Activated CD8-positive, alpha-beta T cell treated with anti-CD3 and anti-CD28 coated beads for 36 hours (primary cell): ENCODE results near the gene RTP5. TPM values are rescaled to one million over a fixed set of nuclear protein-coding genes. Genes with fewer than 3 reads are reported as not detected.
"Not testable (repeated sequence)": the region's sequence is repeated elsewhere in the genome, so short reads cannot be mapped to it uniquely, and the experiment has no call there.

Experiments
- ATAC-seq: fragments of 200-7000 bp; cut with Tn5 transposase; one replicate; pipeline ENCODE4 v1.10.0; 2021; ENCODE audit warnings: mild to moderate bottlenecking, moderate library complexity
- CTCF ChIA-PET: fragments of 350-600 bp; sonication (Branson Sonifier 250); formaldehyde crosslinking; loops from one replicate; lab custom pipeline; 2021; ENCODE audit warnings: antibody characterized with exemption; lab: Charles Lee
- POLR2A ChIA-PET: fragments of 350-600 bp; sonication (Branson Sonifier 250); formaldehyde crosslinking; loops from one replicate; lab custom pipeline; 2021; ENCODE audit warnings: antibody characterized with exemption; lab: Charles Lee
- DNase-seq: peaks from one replicate; pipeline ENCODE4 v3.0.0-alpha.2; 2020
- H3K27ac Mint-ChIP-seq: one replicate; pipeline ENCODE4 v1.8.0; 2021; ENCODE audit warnings: mild to moderate bottlenecking, mixed read lengths
- H3K27me3 Mint-ChIP-seq: one replicate; pipeline ENCODE4 v1.8.0; 2021; ENCODE audit warnings: mixed read lengths
- H3K36me3 Mint-ChIP-seq: one replicate; pipeline ENCODE4 v1.8.0; 2021; ENCODE audit warnings: low read depth, mixed read lengths
- H3K4me1 Mint-ChIP-seq: one replicate; pipeline ENCODE4 v1.8.0; 2021; ENCODE audit warnings: low read depth, mixed read lengths
- H3K4me3 Mint-ChIP-seq: one replicate; pipeline ENCODE4 v1.8.0; 2021; ENCODE audit warnings: mild to moderate bottlenecking, moderate library complexity, mixed read lengths
- H3K9me3 Mint-ChIP-seq: one replicate; pipeline ENCODE4 v1.8.0; 2021; ENCODE audit warnings: mixed read lengths
- intact Hi-C: fragments of 100-400 bp; cut with micrococcal nuclease; formaldehyde crosslinking; loops from one replicate; pipeline ENCODE4 v1.10.0; 2022
- total RNA-seq, 2 experiments: library from RNA; stranded (reverse); gene quantifications; one replicate each; pipeline ENCODE4 v1.2.3, GENCODE V29; 2021
- TF ChIP-seq, protein P1 (sequence below): fragments of 200-600 bp; IDR thresholded peaks from one replicate; pipeline ENCODE4 v1.8.0; 2022; ENCODE audit warnings: antibody characterized with exemption, mild to moderate bottlenecking

RTP5 gene
- total RNA-seq, 2 experiments from 2014 or later: 0.22 to 0.29 TPM

GRCh38 chr2:241914542-241914941 is 45.0 kb downstream of the RTP5 start:
- TF ChIP-seq, protein P1, sequence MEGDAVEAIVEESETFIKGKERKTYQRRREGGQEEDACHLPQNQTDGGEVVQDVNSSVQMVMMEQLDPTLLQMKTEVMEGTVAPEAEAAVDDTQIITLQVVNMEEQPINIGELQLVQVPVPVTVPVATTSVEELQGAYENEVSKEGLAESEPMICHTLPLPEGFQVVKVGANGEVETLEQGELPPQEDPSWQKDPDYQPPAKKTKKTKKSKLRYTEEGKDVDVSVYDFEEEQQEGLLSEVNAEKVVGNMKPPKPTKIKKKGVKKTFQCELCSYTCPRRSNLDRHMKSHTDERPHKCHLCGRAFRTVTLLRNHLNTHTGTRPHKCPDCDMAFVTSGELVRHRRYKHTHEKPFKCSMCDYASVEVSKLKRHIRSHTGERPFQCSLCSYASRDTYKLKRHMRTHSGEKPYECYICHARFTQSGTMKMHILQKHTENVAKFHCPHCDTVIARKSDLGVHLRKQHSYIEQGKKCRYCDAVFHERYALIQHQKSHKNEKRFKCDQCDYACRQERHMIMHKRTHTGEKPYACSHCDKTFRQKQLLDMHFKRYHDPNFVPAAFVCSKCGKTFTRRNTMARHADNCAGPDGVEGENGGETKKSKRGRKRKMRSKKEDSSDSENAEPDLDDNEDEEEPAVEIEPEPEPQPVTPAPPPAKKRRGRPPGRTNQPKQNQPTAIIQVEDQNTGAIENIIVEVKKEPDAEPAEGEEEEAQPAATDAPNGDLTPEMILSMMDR: no peak
- no peaks in the 10 kb centered on the region for H3K27me3 Mint-ChIP-seq
- ATAC-seq (no peak), DNase-seq (no peak)
- intact Hi-C loops: no loop called here
- POLR2A ChIA-PET: no interaction called here
- H3K36me3 Mint-ChIP-seq: peaks cover 8% of the 10 kb centered on the region
- no peak overlapping the region for H3K27ac Mint-ChIP-seq
- no peak overlapping the region for H3K4me3 Mint-ChIP-seq
- no peaks in the 10 kb centered on the region for H3K9me3 Mint-ChIP-seq
- CTCF ChIA-PET: no interaction called here
- no peaks in the 10 kb centered on the region for H3K4me1 Mint-ChIP-seq

DNA sequence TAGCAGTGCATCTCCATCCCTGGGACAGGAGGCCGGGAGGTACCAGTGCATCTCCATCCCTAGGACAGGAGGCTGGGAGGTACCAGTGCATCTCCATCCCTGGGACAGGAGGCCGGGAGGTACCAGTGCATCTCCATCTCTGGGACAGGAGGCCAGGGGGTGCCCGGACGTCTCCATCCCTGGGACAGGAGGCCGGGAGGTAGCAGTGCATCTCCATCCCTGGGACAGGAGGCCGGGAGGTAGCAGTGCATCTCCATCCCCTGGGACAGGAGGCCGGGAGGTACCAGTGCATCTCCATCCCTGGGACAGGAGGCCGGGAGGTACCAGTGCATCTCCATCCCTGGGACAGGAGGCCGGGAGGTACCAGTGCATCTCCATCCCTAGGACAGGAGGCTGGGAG is 52.1 kb downstream of the RTP5 start:
- H3K36me3 Mint-ChIP-seq, DNase-seq, H3K27ac Mint-ChIP-seq, H3K4me3 Mint-ChIP-seq, H3K4me1 Mint-ChIP-seq, ATAC-seq, H3K9me3 Mint-ChIP-seq, POLR2A ChIA-PET, intact Hi-C loops, H3K27me3 Mint-ChIP-seq, CTCF ChIA-PET: not testable (repeated sequence)

- no peak overlapping the region for H3K27ac Mint-ChIP-seq
- DNase-seq: no peak
- TF ChIP-seq, protein P1: no peak
- ChIA-PET POLR2A (no interaction called here), CTCF (no interaction called here)
- no peaks in the 10 kb centered on the region for H3K9me3 Mint-ChIP-seq
- no peaks in the 10 kb centered on the region for H3K27me3 Mint-ChIP-seq
- intact Hi-C loops: no loop called here
- H3K36me3 Mint-ChIP-seq: no peaks in the 10 kb centered on the region
- peaks cover 3% of the 10 kb centered on the region for H3K4me1 Mint-ChIP-seq
- no peak for ATAC-seq
- H3K4me3 Mint-ChIP-seq: no peak overlapping the region
Observed at GRCh38 chr2:241922411-241922810, 52.9 kb downstream of the RTP5 start.

GRCh38 chr2:241922816-241923601 is 53.5 kb downstream of the RTP5 start:
- H3K9me3 Mint-ChIP-seq, H3K27ac Mint-ChIP-seq, intact Hi-C loops, H3K4me3 Mint-ChIP-seq, DNase-seq, ATAC-seq, H3K27me3 Mint-ChIP-seq, CTCF ChIA-PET, POLR2A ChIA-PET, H3K36me3 Mint-ChIP-seq, H3K4me1 Mint-ChIP-seq: not testable (repeated sequence)

Other genes with a start within 250 kb of the RTP5 start
- gene THAP4, start 232.6 kb upstream of the RTP5 start, total RNA-seq: 10 to 100 TPM; 45.1 to 48.9 TPM
- 10 to 100 TPM; 90.7 to 94.6 TPM for gene ATG4B, start 232.0 kb upstream of the RTP5 start, total RNA-seq
- gene DTYMK, start 182.9 kb upstream of the RTP5 start, total RNA-seq: 10 to 100 TPM; 87.1 to 91.9 TPM
- 10 to 100 TPM; 37.7 to 41.3 TPM for gene ING5, start 167.7 kb upstream of the RTP5 start, total RNA-seq
- gene D2HGDH, start 135.1 kb upstream of the RTP5 start, total RNA-seq: 10 to 100 TPM; 39.4 to 42.6 TPM
- gene GAL3ST2, start 92.9 kb upstream of the RTP5 start, total RNA-seq: under 1 TPM; 0.89 to 0.95 TPM
- gene NEU4, start 60.5 kb upstream of the RTP5 start, total RNA-seq: under 1 TPM; 0.38 to 0.54 TPM
- gene PDCD1, start 10.8 kb upstream of the RTP5 start, total RNA-seq: 10 to 100 TPM; 19.4 to 20.3 TPM